GM18909 (cell line): ENCODE measurements around the gene PKIB.
A peak's percentile ranks its signal among the peaks of the same experiment; 100 is the strongest.
"Not testable (repeated sequence)": the region's sequence is repeated elsewhere in the genome, so short reads cannot be mapped to it uniquely, and the experiment has no call there.

Experiments used
- ATAC-seq: cut with Tn5 transposase; IDR thresholded peaks from one replicate; pipeline ENCODE4 v1.9.1; 2021; ENCODE audit warnings: mild to moderate bottlenecking; ENCODE audit not compliant: unreplicated experiment, poor library complexity

Gene PKIB

DNA sequence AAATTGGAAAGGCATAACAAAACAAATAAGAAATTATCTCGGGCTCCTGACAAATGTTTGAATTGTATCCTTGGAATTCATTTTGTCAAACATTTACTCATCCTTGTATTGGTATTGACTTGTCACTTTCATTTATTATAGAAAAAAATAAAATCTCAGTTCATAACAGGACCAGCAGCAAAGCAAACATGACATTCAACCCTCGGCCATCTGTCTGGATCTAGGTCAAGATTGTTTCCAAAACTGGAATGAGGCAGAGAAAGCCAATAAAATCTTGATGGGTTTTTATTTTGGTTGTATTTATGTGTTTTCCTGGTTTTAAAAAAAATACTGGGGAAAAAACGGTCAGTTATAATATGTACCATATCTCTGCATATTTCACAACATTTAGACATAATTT, 126.4 kb downstream of the PKIB start:
- ATAC-seq: no peak

- ATAC-seq: no peak
These were observed 129.9 kb downstream of the PKIB start for GRCh38 chr6:122740091-122740490.

DNA sequence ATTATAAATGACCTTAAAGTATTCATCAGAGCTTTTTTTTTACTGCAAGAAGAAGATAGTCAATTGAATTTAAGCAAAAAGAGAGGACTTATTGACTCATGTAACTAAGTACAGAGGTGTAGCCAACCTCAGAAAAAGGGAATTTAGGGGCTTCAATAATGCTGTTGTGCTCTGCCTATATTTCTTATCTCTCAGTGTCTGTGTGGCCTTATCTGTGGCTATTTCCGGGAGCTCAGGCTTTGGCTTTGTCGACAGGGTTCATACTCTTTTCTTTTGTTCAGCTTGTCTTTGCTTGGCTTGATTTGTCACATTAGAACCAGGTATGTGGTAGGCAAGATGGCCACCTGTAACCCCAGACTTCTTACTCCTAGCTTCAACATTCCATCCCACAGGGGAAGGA, 130.7 kb downstream of the PKIB start:
- ATAC-seq: no peak

GRCh38 chr6:122744247-122744646, 134.0 kb downstream of the PKIB start:
- ATAC-seq: not testable (repeated sequence)

DNA sequence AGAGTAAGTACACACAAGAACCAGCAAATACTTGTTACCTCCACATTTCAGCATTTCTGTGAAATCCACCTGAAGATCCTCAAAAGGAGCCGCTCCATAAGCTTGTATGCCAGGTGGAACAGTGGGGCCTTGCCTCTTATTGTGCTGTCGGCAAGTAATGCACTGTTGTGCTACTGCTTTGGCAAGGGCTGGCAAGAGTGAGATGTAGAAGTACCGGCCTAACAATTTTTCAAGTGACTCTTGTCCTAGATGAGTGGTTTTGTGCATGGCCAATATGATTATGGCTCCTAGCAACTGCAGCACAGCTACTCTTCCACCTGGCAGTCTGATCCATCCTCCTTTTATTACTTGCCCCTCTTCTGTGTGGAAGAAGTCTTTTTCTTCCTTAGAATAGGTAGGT, 134.7 kb downstream of the PKIB start:
- not testable (repeated sequence) for ATAC-seq

DNA sequence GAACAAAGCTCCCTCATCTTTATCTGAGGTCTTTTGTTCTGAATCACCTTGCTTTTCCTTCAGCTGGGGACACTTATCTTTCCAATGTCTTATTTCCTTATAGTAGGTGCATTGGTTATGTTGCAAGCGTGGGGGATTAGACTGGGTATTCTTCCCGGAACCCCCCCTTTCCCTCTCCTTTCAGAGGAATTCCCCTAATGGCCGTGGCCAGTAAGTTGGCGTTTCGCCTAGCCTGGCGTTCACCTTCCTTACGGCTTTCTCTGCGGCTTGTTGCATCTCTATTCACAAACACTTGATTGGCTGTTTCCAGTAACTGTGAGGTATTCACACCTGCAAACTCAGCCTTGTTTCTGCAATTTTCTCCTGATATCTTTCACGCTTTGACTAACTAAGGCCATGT, 136.5 kb downstream of the PKIB start:
- ATAC-seq: no peak

DNA sequence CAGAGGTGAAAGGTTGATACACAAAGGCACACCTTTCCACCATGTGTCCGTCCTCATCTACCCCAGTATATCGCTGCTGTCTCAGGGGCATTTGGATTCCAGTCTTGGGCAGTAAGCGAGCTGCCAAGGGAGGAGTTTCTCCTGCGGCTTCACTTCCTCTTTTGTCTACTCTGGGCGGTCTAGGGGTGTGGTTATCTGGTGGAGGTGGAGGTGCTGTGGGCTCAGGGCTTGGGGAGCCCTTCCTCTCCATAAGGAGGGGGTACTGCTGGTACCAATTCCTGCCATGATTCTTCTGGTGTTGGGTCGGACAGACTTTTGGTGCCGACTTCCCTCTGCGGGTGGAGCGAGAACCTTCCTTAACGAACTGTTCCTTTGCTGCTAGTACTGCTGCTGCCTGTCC, 137.4 kb downstream of the PKIB start:
- ATAC-seq: no peak

DNA sequence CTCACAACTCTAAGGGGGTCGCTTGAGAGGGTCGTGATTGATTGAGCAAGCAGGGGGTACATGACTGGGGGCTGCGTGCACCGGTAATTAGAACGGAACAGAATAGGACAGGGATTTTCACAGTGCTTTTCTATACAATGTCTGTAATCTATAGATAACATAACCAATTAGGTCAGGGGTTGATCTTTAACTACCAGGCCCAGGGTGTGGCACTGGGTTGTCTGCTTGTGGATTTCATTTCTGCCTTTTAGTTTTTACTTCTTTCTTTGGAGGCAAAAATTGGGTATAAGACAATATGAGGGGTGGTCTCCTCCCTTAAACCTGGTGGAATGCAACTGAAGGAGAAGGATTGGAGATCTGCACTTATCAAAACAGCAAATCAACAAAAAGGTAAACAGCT, 138.7 kb downstream of the PKIB start:
- not testable (repeated sequence) for ATAC-seq

DNA sequence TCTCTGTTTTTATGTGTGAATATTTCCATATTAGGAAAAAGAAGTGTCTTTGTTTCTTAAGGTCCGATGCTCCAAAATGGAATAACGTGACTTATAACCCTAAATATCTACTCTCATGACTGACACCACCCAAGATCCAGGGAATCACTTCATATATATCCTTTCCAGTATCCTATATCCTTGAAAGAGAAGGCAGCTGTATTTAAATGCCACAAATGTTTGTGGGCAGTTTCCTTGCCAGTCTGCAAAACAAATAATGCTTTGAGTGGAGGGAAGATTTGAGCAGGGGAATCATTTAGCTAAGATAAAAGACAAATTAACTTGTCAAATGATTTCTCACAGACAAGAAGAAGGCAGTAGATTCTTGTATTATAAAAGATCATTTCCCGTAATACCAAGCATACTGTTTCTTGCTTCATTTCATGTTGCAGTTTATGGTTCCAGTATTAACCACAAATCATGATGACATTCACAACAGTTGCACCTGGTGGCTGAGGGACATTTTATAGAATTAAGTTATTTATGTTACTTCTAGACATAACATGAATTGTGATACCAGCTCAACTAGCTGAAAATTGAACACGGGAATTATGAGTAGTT, 139.3 kb downstream of the PKIB start:
- no peak for ATAC-seq

DNA sequence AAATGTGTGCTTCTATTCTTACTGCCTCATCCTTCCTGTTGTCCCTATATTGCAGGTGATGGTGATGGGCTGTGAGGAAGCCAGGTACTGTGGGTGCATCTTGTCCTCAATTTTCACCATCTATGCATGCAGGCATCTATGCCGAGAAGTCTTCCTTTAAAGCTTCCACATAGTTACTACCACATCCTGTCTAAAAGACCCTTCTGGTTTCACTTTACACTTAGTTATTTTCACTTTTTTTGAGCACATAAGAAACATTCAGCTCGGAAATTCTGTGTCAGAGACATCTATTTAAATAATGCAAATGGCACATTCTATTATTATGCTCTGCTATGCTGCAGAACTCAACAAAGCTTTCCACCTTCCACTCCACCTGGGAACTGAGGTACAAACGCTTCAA, 141.1 kb downstream of the PKIB start:
- peak; percentile 92 for ATAC-seq

DNA sequence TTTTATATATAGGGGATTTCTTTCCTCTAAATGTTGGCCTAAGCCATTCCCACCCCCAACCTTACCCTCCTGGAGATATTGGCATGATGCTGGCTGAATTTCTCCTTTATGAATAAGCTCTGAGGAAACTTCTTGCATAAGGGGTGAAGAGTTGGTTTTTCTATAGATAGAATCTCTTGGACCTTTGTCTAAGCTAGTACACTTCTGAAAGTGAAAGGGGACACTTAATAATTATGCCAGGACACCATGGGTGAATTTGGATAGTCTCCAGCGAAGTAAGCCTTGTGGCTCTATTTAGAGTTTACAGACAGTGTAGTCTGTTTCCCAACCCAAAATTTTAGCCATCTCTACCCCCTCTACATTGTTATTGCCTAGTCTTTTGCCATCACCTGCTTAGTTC, 142.3 kb downstream of the PKIB start:
- ATAC-seq: peak; percentile 41

GRCh38 chr6:122753000-122753687, 142.9 kb downstream of the PKIB start:
- no peak for ATAC-seq

DNA sequence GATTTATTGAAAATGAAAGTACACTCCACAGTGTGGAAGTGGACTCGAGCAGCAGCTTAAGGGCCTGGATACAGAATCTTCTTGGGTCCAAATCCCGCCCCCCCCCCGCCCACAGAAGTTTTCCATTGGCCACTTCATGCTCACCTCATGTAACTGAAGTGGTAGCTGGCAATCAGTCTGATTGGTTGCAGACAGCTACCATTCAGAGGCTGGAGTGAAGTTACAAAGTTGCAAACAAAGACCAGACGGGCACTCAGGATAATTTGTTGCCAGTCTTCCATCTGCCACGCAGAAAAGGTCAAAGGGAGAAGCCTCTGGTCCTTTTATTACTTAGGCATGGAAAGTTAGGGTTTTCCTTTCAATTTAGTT, 143.5 kb downstream of the PKIB start:
- no peak for ATAC-seq

DNA sequence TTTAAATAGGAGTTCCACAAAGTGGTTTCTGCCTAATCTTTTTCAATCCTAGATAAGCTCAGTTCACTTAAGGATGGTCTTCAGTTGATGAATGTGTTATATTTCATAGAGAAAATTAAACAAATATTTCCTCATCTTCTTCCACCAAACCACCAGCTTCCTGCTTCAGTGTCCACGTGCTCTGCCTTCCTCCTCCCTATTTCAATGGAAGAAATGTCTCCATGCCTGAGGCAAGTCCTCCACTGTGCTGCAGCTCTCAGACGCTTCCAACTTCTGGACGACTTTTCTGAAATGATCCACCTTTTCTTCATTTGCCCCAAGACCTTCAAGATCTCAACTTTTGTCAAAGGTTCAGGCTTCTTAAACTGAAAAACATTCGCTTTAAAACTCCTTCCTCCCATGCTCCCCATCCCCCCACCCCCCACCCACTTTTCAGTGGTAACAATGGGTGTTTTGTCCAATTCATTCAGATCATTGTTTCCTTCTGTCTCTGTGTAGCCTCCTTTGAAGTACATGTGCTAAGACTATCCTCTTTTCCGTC, 144.1 kb downstream of the PKIB start:
- ATAC-seq: no peak

DNA sequence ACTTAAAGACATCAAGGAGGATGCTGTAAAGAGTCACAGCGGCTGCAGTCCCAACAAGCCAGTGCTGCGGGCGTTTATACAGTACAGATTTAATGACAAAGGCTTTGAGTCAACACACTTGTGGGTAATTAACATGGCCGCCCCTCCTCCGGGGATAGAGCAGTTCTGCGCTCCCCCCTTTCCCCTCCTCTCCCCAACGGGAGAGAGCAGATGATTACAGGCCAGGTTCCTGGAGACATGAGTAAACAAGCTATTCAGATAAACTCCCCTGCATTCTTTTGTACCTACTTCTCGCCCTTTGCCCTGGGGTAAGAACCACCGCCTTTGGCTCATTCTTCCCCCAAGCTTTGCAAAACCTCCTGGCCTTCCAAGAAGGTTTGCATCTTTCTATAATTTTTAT, 145.7 kb downstream of the PKIB start:
- ATAC-seq: no peak

DNA sequence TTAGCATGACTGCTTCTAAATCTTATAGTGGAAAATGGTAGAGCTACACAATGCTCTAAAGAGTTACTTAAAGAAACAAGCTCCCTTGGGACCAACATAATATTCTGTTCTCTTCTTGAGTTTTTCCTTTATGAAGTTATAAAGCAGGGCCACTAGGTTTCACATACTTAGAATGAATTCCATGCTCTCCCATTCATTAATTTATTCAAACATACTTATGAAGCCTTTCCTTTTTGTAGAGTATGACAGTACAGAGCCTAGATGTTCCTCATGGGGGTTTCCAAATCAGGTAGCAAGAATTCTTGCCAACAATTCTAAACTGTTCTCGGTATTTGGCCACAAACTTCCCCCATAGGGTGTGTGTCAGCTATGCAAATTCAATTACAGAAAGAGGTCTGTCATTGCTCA, 148.7 kb downstream of the PKIB start:
- ATAC-seq: peak; percentile 99

DNA sequence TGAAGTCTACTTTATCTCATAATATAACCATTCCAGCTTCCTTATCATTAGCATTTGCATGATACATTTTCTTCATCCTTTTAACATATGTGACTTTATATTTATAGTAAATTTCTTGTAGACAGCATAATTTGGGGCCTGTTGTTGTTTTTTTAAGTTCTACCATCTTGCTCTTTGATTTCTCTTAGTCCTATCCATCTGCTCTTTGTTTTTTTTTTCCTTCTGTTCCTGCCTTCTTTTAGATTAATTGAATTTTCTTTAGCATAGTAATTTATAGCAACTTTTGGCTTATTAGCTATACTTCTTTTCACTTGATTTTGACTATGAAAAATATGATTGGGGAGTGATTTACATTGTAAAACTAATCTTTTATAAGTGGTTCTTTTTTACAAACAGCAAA, 150.1 kb downstream of the PKIB start:
- no peak for ATAC-seq

- ATAC-seq: no peak
These were observed 156.1 kb downstream of the PKIB start for GRCh38 chr6:122766256-122766655.

DNA sequence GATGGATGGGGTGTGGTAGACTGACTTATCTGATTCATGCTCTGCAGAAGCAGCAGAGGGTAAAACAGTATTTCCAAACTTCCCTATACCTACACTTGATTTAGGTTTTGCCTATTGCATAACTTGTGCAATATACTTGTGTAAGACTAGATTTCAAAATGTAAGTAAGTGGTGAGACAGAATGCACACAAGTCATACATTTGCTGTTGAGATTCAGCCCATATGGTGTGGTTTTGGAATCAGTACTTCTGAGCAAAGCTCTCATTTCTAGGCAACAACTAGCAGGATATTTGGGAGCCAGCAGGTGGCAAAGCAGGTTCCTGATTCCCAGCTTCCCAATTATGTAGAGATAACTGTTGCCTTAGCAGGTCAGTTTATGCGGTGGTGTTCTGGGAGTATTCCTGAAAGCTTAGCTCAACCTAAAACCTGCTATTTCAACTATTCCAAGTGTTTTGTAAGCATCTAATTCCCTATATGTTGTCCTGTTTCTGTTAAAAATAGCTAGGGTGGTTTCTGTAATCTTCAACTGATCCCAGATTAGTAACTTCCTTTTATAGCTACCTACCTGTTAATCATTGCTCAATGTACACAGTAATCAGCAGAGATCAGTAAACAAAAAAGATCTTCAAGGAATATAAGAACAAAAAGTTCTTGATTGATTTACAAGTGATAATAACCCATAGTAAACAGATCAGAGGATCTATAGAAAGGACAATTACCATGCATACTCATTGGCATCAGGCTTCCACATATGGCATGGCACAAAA, 160.8 kb downstream of the PKIB start:
- ATAC-seq: no peak

DNA sequence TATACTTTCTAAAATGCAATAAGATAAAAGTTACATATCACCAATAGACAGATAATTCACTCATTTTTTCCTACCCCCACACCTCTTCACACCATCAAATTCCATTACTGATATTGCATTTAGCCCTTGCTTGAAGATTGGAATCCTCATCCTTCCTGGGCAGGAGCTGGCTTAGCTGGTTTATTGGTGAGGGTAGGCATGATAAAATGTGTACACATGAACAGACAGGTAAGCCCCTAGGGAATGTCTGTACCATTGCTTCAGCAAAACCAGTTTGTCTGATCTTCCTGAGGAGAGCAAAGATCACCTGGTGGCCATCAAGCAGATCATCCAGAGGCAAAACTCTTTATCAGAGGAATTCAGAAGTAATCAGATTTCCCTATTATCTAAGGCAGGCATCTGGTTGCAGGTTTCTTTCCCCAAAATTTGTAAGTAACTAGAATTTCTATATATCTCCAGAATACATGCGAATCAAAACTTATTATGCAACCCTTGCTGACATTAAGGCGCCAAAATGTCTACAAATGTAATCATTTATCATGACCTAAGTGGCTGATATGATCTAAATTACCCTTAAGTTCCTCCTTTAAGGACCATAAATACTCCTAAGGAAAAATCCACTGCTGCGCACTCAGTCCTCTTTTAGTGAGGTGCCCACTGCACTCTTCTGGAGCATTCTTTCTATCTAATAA, 162.7 kb downstream of the PKIB start:
- no peak for ATAC-seq
